GM21515 (cell line): ENCODE measurements around the gene KLHL18.
"Not testable (repeated sequence)": the region's sequence is repeated elsewhere in the genome, so short reads cannot be mapped to it uniquely, and the experiment has no call there.

Source experiments
- ATAC-seq: cut with Tn5 transposase; IDR thresholded peaks from one replicate; pipeline ENCODE4 v1.9.1; 2021; ENCODE audit not compliant: unreplicated experiment

The KLHL18 gene

DNA sequence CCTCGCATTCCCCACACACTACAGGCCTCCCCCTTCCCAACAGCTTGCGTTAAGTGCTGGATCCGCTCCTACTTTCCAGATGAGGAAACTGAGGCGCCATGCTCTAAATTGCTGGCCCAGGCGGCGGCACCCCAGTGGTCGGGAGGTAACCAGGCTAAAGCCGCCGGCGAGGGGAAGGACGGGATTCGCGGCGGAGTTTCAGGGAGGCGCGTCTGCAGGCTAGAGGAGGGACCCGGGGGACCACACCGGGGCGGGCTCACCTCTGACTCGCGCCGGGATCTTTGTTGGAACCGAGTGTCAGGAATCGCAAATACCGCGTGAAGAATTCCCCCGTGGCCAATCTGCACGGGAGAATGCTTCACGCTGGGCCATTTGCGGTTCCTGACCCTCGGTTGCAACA lies 73.5 kb downstream of the KLHL18 start:
- no peak for ATAC-seq

DNA sequence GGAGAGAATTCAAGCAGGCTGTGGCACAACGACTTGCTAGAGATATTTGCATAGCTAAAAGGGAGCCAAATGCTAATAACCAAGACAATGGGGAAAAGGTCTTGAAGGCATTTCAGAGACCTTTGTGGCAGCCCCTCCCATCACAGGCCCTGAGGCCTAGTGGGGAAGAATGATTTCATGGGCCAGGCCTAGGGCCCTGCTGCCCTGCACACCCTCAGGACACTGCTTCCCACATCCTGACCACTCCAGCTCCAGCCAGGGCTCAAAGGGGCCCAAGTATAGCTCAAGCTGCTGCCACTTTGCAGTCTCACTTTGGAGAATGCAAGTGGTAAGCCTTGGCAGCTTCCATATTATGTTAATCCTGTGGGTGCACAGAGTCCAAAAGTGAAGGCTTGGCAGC lies 76.6 kb downstream of the KLHL18 start:
- no peak for ATAC-seq

DNA sequence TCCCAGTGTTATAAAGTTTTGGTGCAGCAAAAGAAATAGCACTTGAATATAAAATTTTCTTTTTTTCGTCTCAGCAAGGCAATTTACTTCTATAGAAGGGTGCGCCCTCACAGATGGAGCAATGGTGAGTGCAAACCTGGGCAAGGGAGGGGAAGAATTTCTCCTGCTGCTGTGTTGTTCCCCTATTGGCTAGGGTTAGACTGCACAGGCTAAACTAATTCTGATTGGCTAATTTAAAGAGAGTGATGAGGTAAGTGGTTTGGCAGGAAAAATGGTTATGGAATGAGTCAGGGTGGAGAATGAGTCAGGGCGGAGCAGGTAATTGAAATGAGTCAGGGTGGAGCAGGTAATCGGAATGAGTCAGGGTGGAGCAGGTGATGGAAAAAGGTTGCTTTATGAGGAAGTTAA lies 77.4 kb downstream of the KLHL18 start:
- not testable (repeated sequence) for ATAC-seq

DNA sequence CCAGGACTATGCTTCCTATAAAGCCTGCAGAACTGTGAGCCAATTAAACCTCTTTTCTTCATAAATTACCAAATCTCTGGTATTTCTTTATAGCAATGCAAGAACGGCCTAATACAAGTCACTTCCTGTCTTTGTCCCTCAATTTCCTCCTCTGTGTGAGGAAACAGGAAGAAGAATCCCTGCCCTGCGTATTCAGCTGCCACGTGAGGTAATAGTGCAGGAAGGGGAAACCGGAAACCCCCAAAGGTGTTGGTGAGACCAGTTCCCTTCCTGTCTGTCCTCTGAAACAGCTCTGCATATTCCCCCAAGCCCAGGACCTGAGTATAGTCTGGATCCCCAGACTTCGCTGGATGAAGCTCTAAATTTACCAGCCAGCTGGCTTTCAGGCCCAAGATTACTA lies 80.0 kb downstream of the KLHL18 start:
- ATAC-seq = no peak

DNA sequence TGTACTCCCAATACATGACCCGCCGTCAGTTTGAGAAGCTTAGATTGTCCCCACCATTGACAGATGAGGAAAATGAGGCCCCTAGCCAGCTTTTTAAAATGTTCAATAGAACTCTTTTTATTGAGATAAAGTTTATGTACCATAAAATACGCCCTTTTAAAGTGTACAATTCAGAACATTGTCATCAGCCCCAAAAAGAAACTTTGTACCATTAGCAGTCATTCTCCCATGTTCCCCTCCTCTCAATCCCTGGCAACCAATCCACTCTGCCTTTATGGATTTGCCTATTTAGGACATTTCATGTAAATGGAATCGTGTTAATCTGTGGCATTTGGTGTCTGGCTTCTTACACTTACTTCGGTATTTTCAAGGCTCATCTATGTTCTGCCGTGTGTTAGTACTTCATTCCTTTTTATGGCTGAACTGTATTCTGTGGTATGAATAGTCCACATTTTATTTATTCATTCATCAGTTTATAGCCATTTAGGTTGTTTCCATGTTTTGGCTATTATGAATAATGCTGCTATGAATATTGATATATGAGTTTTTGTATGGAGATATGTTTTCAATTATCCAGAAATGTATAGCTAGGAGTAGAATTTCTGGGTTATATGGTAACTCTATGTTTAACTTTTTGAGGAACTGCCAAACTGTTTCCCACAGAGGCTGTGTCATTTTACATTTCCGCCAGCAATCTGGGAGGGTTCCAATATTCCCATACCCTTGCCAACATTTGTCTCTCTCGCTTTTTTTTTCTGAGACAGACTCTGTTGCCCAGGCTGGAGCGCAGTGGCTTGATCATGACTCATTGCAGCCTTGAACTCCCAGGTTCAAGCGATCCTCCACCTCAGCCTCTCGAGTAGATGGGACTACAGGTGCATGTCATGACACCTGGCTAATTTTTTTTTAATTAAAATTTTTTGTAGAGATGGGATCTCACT lies 82.7 kb downstream of the KLHL18 start:
- no peak for ATAC-seq

DNA sequence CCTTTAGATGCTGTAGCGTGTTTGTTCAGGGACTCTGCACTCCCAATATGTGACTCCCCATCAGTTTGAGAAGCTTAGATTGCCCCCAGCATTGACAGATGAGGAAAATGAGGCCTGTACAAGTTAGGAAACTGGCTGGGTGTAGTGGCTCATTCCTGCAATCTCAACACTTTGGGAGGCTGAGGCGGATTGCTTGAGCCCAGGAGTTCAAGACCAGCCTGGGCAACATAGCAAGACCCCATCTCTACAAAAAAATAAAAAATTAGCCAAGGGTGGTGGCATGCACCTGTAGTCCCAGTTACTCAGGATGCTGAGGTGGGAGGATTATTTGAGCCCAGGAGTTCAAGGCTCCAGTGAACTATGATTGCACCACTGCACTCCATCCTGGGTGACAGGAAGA lies 84.1 kb downstream of the KLHL18 start:
- ATAC-seq = no peak

DNA sequence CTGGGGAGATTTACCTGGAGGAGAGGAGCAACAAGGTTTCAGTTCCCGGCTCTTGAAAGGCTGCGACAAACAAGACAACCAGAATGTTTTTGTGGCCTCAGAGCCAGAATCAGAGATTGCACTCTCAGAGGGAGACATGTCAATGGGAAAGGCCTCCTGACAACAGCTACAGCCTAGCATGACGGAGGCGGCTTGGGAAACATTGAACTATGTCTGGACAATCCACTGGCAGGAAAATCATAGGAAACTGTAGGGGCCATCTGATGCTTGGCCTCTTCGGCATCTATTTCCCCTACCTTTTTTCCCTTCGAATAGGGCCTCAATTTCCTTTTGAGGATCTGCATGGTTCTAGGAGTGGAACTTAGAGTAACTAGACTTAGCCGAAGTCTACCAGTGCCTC lies 84.9 kb downstream of the KLHL18 start:
- no peak for ATAC-seq

DNA sequence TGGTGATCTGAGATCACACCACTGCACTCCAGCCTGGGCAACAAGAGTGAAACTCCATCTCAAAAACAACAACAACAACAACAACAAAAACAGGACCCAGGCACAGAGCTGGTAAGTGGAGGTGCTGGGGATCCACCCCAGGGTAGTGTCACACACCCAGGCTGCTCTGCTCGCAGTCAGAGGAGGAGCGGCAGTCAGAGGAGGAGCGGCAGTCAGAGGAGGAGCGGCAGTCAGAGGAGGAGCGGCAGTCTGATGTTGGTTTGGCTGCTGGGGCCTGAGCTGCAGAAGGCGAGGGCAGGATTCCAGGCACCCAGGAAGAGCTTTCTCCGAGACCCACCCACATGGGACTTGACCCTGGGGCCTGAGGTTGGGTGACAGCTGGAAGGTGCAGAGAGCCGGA lies 87.3 kb downstream of the KLHL18 start:
- ATAC-seq = not testable (repeated sequence)

DNA sequence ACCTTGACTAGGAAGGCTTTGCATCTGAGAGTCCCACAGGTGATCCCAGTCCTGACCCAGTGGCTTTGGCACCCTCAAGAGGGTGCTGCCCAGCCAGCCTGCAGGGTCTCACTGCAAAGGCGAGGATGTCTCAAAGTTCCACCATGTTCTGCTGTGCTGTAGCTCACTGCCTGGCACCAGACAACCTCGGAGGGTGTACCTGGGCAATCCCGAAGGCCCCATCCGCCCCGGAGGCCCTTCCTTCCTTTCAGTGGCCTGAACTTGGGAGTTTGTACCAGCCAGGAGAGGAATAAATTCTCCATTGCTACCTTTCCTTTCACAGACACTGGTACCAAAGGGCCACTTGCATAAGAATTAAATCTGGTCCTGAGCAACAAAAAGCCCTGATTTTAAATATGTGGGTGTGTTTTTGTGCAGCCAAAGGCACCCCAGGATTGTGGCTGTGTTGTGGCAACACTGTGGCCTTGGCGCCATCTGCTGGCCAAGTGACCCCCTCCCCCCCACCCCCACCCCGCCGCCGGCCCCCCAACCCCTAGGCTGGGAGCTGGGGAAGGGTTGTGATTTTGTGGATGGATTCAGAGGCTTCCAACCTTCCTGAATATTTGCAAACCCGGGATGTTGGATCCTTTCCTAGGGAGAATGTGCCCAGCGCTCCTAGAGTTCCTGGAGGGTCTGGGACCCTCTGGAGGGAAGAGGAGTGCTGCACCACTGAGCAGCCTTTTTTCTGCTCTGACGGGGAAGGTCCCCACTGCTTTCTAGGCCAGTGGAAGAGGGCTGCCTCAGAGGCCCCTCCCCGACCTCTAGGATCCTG lies 88.3 kb downstream of the KLHL18 start:
- ATAC-seq = no peak

DNA sequence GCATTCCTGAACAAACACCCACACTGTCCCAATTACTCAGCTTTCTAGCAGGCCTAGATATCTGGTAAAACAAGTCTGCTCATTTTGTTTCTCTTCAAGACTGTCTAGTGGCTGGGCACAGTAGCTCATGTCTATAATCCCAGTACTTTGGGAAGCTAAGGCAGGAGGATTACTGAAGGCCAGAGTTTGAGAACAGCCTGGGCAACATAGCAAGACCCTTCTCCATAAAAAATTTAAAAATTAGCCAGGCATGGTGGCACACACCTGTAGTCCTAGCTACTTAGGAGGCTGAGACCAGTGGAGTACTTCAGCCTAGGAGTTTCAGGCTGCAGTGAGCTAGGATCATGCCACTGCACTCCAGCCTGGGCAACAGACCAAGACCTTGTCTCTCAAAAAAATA lies 91.8 kb downstream of the KLHL18 start:
- no peak for ATAC-seq

DNA sequence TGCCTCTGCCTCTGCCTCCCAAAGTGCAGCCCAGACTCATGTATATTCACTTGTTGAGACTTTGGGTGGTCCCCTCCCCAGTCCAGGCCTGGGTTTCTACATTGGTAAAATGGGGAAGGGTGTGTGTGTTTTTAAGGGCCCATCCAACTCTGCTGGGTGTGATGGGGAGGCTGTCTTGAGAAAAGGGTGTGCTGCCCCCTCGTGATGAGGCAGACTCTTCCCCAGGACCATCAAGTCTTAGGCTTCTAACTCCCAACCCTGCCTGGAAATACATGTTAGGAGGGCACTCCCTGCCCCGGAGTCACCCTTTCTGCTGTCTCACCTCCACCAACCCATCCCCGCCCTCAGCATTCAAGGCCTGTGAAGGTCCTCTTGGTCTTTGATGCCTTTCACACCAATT lies 93.6 kb downstream of the KLHL18 start:
- no peak for ATAC-seq

DNA sequence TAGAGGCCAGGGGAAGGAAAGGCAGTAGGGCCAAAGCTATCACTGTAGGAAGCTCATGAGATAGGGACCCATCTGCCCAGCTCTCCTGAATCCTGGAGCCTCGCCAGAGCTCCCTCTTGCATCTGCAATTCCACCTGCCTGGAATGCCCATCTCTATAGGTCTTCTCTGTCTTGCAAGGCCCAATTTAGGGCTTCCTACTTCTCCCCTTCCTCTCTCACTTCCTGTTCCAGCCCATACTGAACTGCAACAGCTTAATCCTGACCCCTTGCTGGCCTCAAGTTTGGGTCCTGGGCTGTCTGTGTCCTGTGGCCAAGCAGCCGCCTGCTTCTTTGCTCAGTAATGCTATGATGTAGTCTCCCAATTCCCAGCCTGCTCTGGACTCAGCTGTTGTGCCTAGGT lies 94.4 kb downstream of the KLHL18 start:
- no peak for ATAC-seq

DNA sequence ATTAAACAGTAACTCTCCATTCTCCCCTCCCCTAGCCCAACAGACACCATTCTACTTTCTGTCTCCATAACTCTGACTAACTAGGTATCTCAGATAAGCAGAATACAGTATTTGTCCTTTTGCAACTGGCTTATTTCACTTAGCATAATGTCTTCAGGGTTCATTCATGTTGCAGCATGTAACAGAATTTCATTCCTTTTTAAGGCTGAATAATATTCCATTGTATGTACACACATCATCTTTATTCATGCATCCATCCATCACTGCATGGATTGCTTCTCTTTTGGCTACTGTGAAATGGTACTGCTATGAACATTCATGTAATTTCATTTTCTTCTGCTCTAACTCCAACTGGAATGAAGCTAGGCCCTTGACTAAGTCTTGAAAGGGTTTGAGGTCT lies 96.1 kb downstream of the KLHL18 start:
- ATAC-seq = no peak

DNA sequence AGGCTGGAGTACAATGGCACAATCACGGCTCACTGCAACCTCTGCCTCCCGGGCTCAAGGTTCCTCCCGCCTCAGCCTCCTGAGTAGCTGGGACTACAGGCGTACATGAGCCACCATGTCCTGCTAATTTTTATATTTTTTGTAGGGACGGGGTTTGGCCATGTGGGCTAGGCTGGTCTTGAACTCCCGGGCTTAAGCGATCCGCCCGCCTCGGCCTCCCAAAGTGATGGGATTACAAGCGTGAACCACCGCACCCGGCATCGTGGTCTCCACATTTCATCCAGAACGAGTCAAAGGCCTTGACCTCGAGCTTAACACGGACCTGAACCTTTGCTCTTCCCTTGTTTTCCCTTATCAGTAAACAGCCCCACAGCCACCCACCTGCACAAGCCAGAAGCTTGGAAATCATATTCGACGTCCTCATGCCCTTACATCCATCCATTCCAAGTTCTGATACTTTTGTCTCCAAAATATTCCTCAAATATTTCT lies 96.7 kb downstream of the KLHL18 start:
- no peak for ATAC-seq

DNA sequence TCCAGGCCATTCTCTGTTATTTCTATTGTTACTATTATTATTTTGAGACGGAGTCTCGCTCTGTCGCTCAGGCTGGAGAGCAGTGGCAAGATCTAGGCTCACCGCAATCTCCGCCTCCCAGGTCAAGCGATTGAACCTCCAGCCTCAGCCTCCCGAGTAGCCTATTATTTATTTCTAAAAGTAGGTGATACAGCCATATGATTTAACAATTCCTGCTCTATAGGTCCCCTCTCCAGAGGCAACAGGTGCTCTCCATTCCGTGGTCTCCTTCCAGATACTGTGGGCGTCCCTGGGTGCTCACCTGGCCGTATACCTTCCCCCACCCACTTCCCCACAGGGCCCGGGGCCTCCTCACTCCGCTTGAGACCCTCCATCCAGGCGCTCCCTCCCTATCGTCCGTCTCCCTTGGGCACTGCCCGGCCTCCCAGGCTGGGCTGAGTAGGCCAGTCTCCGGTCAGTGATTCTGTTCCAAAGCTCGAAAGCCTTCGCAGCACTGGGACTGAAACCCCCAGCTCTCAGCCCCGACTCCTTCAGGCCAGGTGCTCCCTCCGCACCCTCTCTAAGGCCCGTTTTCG lies 97.4 kb downstream of the KLHL18 start:
- ATAC-seq = peak; percentile 11

DNA sequence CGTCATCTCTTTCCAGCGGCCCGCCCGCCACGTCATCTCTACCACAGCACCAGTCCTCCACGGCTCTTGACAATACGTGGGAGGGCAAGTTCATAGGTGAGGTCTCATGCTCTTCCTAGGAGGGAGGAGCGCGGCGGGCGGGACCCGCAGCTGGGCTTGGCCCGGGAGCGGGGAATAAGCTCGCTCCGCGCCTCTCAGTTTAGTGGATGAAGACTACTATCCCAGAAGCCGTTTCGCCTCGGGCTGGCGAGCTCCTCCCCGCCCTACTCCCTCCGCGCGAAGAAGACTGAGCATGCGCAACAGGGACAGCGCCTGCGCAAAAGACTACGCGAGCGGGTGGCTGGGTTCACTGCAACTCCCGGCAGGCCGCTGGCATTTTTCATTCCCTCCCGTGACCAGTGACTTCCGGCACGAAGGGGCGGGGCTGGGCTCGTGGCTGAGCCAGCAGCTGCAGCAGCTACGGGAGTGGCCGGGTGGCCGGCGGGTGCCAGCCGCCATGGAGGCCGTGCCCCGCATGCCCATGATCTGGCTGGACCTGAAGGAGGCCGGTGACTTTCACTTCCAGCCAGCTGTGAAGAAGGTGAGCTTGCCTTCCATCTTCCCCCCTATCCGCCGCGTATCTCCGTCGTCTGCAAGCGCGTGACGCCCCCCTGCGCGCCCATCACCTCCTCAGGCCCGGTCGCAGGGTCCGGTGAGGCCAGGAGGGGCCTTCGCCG lies 98.0 kb downstream of the KLHL18 start, which contains the start of gene PTPN23:
Gene PTPN23, plus strand, starts transcription at position 421 of the 716 bp plus-strand sequence. Its CDS starts 76 bp downstream, at position 497.
- peak; percentile 68 for ATAC-seq

DNA sequence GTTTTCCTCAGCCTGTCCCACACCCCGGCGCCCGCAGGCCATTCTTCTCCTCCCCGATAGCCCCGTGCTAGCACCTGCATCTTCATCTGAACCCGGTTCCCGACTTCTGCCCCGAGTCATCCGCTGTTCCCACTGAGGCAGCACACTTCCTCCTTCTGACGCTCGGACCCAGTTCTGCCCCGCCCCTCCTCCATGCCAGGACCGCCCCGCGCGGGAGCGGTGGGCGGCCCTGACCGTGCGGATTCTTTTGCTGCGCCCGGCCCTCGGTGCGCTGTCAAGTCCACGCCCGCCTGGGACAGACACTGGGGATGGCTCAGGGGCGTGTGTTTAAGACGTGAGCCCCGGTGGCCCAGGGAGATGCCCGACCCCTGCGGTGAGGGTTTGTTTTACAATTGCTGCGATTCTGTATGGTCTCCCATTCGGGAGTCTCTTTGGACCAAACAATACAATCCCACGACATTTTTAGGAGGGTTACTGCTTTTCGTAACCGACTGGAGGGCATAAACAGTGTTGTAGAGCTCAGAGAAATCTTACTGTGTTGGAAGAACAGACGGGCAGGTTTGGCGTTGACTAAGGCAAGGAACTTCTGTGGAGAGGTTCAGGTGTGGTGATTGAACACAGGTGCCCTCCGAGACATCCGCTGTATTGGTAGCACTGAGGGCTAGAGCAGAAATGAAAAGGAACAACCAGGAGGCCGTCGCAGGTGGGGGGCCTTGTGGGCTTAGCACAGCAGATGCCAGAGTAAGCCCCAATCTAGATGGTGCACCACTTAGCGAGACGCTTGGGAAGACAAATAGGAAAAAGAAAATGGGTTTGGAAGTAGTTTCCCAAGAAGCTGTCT lies 98.8 kb downstream of the KLHL18 start:
- ATAC-seq = peak; percentile 65

DNA sequence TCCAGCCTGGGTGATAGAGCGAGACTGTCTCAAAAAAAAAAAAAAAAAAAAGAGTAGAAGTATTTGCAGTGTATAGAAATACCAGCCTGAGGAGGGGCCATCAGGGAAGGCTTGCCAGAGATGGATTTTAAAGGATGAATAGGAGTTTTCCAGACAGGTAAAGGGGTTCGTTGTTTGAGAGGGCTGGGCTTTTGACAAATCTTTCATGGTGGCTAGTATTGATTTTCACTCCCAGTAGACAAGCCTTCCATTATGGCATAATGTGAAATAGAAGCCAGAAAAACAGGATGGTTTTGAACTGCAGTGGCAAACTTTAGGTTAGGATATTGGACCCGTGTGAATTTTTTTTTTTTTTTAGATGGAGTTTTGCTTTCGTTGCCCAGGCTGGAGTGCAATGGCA lies 101.7 kb downstream of the KLHL18 start:
- no peak for ATAC-seq

DNA sequence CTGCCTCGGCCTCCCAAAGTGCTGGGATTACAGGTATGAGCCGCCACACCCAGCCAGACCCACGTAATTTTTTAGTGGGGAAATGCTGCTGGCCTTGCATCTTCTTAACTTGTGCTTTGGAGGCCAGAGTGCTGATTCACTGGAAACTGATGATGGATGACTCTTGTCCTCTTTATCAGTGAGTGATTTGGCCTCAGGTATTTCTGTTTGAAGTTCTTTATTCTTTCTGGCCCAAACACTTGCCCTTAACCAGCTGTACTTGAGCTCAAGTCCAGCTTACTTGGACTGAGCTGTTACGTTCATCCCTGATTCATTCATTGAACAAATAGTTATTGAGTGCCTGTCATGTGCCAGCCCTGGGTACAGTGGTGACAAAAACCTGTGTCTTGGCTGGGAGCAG lies 102.3 kb downstream of the KLHL18 start:
- ATAC-seq = no peak

DNA sequence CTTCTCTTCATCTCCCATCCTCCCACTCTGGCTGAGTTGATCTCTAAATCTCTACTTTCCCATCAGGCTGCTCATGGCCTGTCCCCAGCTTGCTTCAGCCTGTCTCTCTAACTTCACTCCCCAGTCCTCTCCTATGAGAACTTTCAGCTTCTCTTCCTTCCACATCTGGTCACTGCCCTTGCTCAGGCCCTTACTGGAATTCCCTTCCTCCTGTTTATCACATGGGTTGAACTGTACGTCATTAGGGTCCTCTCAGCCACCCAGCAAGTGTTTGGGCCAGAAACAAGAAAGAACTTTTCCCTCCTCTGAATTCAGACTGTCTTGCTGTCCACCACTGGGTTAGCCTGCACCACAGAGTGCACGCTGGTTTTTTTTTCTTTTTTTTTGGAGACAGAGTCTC lies 103.1 kb downstream of the KLHL18 start:
- ATAC-seq = no peak
